ENCODE data around the gene ACVR1C.

Gene ACVR1C

DNA sequence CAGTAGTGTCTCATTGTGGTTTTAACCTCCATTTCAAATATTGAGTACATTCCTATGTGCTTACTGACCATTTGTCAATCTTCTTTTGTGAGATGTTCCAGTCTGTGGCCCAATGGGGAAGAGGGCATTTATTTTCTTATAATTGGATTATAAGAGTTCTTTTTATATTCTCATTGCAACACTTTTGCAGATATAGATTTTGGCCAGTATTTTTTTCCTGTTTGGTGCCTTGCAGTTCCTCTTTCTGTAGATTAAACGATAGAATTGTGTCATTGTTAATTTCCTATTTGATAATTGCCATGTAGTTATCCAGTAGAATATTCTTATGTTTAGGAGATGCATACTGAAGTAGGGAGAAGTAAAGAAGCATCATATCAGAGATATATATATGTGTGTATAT, 128.3 kb downstream of the ACVR1C start:
- FAIRE-seq, result no peak
- DNase-seq (ENCODE audit: insufficient read length, low spot score), result no peak

DNA sequence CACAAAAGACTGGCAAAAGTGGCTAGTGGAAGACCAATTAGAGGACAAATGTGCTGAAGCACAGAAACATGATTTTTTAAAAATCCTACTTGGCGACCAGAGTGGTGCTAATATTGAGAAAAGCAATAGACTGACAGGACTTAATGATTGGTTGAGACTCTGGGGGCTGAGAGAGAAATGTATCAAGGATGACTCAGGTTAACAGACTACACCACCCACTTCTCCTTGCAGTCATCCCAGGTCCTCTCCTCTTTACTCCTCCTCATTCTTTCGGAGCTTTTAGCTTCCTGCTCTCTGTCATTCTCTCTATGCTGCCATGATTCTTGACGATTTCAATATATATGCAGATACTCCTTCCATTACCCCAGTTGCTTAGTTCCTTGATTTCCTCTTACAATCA, 130.2 kb downstream of the ACVR1C start:
- no peak for FAIRE-seq

DNA sequence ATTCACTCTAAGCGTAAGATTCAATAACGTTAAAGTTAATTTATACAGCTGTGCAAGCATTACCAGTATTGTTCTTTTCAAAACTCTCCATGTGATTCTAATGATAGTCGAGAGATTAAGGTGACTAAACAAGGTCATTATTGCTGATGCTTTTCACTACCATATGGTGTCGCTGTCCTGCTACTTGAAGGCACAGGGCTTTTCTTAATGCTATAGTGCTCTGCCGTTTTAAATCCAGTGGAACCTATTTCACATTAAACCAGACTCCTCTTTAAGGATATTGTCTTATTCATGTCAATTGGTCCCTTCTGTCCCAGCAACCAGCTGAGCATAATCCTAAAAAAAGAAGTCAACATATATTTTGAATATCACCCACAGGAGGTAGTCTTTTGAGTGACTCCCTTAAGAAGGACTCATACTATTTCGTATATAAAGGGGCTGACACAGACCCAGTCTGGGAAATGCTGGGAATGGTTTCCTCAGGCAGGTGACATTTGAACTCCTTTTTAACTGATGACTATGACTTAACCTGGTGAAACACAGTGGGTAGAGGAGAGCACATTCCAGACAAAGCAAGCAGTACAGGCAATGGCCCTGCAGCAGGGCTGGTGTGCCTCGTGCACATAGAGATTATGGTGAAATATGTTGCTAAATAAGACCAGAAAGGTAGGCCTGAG, 130.9 kb downstream of the ACVR1C start:
- peak; percentile 96 for FAIRE-seq
- peak; percentile 15 for DNase-seq (ENCODE audit: insufficient read length, low spot score)

More for the DNA sequence above, 130.2 kb downstream of the ACVR1C start:
- DNase-seq (ENCODE audit: insufficient read length, low spot score), result no peak

DNA sequence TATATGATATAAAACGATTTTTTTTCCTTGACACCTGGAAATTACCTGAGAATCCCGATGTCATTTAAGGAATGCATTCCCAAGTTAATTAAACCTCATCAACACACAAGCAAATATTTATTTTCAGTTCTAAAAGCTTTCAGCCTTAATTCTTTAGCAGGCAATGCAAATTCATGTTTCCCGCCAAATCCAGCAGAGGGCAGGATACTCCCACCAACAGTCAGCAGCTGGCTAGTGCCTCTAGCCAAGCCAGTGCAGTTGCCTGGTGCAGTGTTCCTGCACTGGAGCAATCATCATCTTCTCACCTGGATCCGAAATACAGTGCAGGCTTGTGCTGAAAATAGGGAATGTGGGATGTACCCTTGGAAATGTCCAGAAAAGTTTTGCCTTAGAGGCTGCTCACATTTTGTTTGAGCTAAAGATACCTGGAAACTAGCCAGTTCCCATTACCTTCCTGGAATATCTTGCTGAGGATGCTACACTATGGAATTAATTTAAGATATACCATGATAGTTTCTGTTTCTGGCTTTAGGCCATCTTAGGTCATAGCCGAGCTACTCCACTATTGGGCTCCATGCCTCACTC, 136.4 kb downstream of the ACVR1C start:
- peak; percentile 40 for DNase-seq (ENCODE audit: insufficient read length, low spot score)
- FAIRE-seq, result peak; percentile 95

DNA sequence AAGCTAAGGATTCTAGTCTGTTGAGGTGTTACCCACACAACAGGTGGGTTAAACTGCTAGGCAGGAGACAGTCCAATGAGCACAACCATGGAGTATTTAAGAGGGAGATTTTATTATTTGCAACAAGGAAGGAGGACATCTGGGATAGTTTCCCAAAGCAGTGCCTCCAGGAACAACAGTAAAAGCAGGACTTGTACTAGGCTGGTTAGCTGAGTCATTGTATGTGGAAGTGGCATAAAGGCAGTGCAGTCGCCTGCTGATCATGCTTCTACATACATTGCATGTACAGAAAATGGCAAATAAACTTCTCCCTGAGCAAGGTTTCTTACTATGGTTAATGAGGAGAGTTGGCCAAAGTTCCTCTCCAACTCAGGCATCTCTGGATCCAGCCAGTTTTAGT, 138.7 kb downstream of the ACVR1C start:
- DNase-seq (ENCODE audit: insufficient read length, low spot score), result no peak
- peak; percentile 8 for FAIRE-seq

DNA sequence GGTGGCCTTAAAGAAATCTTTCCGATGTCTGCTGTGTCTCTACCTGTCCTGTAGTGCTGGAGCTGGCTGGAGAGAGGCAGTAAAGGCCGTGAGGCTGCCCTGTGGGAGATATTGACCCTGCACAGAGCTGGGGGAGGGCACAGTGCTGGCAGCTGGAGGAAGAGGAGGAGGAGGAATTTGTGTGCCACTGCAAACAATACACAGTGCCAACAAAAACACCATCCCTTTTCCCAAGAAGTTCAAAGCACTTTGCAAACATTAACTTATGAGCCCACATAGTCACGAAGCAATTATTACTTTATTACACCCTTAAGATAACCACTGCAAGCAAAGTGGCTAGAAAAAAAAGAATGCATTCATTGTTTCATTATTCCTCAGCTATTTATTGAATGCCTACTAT, 139.8 kb downstream of the ACVR1C start:
- FAIRE-seq, result no peak
- DNase-seq (ENCODE audit: insufficient read length, low spot score), result no peak

DNA sequence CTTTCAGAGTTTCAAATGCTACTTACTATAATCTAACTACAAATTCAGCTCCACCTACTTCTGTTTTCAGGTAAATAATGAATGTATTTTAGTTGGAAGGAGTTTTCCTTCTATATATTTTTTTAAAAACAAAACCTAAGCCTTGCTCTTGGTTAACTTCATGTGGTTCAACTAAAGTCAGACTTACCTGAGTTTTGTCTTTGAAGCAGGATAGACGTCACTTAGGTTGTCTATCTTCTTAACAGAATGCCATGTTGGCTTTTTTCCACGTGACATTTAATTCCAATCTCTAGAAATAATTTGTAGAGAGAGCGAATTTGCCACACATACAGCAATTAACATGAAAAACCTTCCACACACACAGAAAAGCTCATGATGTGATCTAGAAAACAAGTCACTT, 140.9 kb downstream of the ACVR1C start:
- DNase-seq (ENCODE audit: insufficient read length, low spot score), result no peak
- FAIRE-seq, result no peak

DNA sequence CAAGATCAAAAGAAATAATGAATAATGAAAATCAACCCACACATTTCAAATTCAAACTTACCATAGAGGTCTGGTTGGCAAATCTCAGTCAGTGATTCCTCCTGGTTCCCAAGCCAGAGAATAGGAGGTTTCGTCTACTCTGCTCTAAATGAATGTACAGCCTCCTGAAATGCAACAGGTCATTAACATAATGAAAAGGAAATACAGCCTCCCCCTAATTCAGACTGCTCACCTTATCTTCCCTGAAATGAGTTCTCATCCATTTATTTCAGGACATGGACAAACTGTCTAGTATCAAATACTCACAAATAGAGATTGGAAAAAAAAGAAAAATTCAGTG, 141.4 kb downstream of the ACVR1C start:
- DNase-seq (ENCODE audit: insufficient read length, low spot score) (no peak), FAIRE-seq (no peak)

DNA sequence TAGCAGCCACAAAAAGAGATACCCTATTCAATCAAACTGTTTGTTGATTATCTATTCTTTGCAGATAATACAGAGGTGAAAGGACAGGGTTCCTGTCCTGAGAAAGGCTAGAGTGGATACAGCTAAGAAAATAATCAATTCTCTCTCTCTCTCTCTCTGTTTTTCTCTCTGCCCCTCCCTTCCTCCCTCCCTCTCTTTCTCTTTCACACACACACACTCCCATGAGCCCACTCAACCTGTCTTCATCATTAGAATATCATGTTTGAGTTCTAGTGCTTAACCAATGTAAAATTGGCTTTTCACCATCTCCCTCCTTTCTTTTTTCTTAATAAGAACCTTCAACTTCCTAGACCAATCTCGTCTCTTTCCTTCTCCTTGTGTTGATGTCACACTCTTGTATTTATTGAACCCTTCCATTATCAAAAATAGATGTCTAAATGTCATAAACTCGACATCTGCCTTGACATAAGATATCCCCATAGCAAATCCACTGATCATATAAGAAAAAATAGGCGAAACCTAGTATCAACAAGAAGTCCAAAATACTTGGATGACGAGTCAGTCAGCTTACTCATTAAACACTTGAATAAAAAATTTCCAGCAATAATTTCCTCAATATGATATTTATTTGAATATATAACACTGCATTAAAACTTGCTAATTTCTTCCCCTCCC, 141.9 kb downstream of the ACVR1C start:
- no peak for FAIRE-seq
- no peak for DNase-seq (ENCODE audit: insufficient read length, low spot score)

DNA sequence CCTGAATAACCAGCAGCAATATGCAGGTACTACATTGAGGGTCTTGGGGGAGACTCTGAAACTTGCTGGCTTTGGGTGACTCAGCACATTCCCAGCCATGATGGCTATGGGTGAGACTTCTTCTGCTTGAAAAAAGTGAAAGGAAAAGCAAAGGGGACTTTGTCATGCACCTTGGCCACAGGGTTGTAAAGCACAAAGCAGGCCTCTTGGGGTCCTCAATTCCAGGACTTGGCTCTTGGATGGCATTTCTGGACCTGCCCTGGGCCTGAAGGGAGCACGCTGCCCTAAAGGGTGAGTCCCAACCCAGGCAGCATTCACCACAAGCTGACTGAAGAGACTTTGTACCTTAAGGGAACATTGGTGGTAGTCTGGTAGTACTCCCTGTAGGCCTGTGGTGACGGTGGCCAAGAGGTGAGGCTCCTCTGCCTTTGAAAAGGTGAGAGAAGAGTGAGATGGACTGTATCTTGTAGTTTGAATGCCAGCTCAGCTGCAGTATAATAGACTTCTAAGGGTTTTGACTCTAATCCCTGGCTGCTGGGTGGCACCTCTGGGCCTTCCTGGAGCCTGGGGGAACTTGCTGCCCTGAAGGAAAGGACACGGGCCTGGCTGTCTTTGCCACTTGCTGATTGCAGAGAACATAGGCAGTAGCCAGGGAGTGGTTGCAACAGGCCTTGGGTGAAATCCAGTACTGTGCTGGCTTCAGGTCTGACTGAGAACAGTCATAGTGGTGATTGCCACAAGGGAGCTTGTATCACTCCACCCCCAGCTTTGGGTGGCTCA, 148.3 kb downstream of the ACVR1C start:
- peak; percentile 74 for FAIRE-seq

DNA sequence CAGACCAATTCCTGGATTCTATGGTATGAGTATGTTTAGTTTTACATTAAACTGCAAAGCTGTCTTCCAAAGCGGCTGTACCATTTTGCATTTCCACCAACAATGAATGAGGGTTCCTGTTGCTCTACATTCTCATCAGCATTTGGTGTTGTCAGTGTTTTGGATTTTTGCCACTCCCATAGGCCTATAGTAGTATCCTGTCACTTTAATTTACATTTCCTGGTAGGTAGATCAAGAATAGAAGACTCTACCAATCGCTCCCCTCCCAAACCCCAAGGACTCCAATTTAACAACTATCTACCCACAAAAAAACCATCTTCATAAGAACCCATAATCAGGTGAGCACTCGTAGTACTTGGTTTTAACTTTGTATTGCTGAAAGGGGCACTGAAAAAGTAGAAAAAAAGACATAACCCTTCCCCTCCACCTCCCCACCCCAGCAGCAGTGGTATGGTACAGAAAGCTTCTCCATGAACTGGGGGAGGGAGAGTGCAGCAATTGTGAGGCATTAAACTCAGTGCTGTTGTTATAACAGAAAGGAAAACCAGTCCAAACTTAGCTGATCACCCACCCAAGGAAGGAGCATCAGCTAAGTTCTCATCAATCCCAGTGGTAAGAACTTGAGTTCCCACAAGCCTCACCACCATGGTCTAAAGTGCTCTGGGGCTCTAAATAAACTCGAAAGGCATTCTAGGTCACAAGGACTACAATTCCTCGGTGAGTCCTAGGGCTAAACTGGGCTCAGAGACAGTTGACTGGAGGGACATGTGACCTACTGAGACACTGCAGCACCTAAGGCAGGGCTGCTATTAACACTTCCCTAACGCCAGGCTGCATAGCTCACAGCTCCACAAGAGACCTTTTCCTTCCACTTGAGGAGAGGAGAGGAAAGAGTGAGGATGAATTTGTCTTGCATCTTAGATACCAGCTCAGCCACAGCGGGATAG, 149.3 kb downstream of the ACVR1C start:
- no peak for DNase-seq (ENCODE audit: insufficient read length, low spot score)

More for the DNA sequence above, 148.3 kb downstream of the ACVR1C start:
- no peak for DNase-seq (ENCODE audit: insufficient read length, low spot score)

DNA sequence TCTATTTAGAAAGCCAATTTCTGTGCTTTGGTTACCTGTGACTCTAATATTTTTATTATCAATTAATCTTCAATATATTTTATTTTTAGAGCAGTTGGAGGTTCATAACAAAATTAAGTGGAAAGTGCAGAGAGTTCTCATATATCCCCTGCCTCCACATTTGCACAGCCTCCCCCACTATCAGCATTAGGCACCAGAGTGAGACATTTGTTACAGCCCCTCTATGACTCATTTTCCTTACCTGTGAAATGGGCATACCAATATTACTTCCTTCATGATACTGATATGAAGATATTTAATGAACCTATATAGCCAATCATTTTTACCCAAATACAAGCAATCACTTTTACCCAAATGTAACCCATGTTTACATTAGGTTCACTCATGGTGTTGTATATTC, 150.7 kb downstream of the ACVR1C start:
- DNase-seq (ENCODE audit: insufficient read length, low spot score) (no peak), FAIRE-seq (no peak)

More for the DNA sequence above, 149.3 kb downstream of the ACVR1C start:
- peak; percentile 86 for FAIRE-seq

DNA sequence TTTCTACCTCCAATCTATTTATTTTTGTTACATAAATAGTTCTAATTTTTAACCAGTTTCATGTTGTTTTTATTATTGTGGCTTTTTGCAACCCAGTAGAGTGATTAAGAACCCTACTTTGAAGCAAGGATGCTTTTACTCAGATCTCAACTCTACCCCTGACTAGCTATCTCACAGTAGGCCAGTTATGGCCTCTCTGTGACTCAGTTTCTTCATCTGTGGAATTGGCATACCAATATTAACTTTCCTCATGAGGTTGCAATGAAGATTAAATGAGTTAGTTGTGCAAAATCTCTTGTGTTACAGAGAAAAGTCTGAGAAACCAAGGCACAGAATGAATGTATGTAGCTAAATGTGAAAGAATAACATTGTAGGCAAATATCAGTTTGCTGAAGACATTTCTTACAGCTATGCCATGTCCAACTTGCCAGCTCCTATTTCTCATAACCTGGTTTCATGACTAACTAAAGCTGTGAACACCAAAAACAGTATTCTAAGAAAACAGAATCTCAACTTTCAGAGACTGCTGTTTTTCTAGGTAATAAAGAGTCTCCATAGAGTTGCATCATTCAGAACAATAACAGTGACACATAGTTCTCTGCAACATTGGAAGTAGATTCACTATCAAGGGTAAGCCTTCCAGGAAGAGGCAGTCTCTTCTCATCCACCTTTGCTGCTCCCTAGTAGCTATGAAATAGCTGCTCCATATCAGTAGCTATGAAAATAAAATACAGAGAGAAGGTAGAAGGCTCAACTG, 151.5 kb downstream of the ACVR1C start:
- FAIRE-seq, result peak; percentile 77

More for the DNA sequence above, 151.5 kb downstream of the ACVR1C start:
- no peak for DNase-seq (ENCODE audit: insufficient read length, low spot score)

Data from GM19239 (cell line).